ENCODE data around the gene S100A2. TPM values are rescaled to one million over a fixed set of nuclear protein-coding genes. Genes with fewer than 3 reads are reported as not detected.
"Not testable (repeated sequence)": the region's sequence is repeated elsewhere in the genome, so short reads cannot be mapped to it uniquely, and the experiment has no call there.

S100A2 gene
- total RNA-seq, 4 donors from 2014 or later: 949 to 3,544 (median 1,180) TPM

DNA sequence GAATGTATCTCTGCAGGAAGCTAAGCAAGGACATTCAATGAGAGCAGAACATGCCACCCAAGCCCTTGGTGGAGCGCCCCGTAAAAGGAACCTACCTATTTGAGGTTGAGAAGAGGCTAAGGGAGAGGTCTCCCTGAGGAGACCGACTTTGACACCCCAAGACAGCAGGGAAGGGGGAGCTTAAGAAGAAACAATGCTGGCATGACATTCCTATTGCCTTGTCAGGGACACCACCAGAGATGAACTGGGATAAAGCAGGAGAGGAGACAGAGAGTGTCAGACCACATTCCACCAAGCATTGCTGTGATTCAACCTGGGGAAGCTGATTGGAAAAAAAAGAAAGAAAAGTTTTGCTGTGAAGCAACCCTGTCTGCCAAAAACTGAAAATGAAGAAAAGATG is 13.3 kb upstream of the S100A2 start:
- Histone ChIP-seq H3K9me3 (no peaks in the 10 kb centered on the region), H3K27me3 (no peaks in the 10 kb centered on the region), H3K4me1 (peaks cover 0 to 45% (median 21%) of the 10 kb centered on the region in 3 donors), H3K4me3 (no peak overlapping the region), H3K27ac (no peak overlapping the region), H3K36me3 (no peaks in the 10 kb centered on the region)
- intact Hi-C loops (cut with DNase I): loop anchor here (5.0 kb wide), 1 partner anchor 33 kb away; the partner anchor contains the start of gene S100A16
- 87 to 90% methylated on average over 3 of the region's 3 CpGs for WGBS, 2 donors
- TF ChIP-seq, protein P1, sequence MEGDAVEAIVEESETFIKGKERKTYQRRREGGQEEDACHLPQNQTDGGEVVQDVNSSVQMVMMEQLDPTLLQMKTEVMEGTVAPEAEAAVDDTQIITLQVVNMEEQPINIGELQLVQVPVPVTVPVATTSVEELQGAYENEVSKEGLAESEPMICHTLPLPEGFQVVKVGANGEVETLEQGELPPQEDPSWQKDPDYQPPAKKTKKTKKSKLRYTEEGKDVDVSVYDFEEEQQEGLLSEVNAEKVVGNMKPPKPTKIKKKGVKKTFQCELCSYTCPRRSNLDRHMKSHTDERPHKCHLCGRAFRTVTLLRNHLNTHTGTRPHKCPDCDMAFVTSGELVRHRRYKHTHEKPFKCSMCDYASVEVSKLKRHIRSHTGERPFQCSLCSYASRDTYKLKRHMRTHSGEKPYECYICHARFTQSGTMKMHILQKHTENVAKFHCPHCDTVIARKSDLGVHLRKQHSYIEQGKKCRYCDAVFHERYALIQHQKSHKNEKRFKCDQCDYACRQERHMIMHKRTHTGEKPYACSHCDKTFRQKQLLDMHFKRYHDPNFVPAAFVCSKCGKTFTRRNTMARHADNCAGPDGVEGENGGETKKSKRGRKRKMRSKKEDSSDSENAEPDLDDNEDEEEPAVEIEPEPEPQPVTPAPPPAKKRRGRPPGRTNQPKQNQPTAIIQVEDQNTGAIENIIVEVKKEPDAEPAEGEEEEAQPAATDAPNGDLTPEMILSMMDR (IDR thresholded peaks at IDR 0.05): no peak
- DNase-seq: no peak

DNA sequence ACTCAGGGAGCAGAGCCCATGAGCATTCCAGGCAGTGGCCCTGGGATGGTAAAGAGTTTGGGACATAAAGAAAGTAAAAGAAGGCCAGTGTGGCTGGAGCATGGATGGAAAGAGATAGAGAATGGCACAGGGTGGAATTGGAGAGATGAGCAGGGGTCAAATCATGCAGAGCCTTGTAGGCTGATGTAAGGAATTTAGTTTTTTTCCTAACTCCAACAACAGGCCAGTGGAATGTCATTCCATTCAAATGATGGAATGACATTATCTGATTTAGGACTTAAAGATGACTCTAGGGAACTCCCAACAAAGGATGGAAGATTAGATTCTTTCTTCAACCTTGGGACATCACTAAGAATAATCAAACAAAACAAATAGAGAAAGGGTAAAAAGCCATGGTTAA is 12.8 kb upstream of the S100A2 start:
- H3K27me3 ChIP-seq: no peaks in the 10 kb centered on the region
- H3K4me3 ChIP-seq: no peak overlapping the region
- DNase-seq: no peak
- H3K27ac ChIP-seq: no peak overlapping the region
- no peaks in the 10 kb centered on the region for H3K9me3 ChIP-seq
- H3K36me3 ChIP-seq: no peaks in the 10 kb centered on the region
- intact Hi-C loops (cut with DNase I): loop anchor here (5.0 kb wide), 1 partner anchor 34 kb away; the partner anchor contains the start of gene S100A16
- TF ChIP-seq POLR2A (IDR thresholded peaks at IDR 0.05): no peak
- TF ChIP-seq, protein P1 (IDR thresholded peaks at IDR 0.05): no peak
- H3K4me1 ChIP-seq: peaks cover 0 to 50% (median 23%) of the 10 kb centered on the region in 3 donors

DNA sequence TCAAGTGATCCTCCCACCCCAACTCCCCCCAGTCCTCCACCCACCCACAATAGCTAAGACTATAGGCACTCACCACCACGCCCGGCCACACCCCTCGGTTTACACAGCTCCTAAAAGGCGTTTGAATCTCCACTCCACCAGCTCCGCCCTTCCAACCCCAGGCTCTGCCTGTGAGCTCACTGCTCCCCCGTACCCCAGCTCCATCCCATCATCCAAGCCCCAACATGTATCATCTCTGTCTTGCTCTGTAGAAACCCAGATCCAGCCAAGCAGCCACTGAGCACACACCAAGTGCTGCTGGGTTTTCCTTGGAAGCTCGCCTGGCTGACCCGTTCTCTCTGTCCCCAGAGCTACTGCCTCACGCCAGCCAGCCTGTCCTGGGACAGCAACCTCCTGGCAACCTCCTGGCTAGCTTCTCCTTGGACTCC is 12.0 kb upstream of the S100A2 start:
- WGBS, 2 donors: 31 to 34% methylated on average over 9 of the region's 9 CpGs
- peak overlapping the region; percentile 7 to 82 (median 50) for H3K27ac ChIP-seq
- intact Hi-C loops (cut with DNase I): loop anchor here (5.0 kb wide), 1 partner anchor 35 kb away; the partner anchor contains the start of gene S100A16
- H3K27me3 ChIP-seq: no peaks in the 10 kb centered on the region
- H3K9me3 ChIP-seq: no peaks in the 10 kb centered on the region
- H3K4me1 ChIP-seq: peaks cover 5 to 58% (median 31%) of the 10 kb centered on the region in 3 donors
- TF ChIP-seq, protein P1 (IDR thresholded peaks at IDR 0.05): no peak
- no peak for TF ChIP-seq POLR2A (IDR thresholded peaks at IDR 0.05)
- no peak for DNase-seq
- H3K4me3 ChIP-seq: no peak overlapping the region
- no peaks in the 10 kb centered on the region for H3K36me3 ChIP-seq

DNA sequence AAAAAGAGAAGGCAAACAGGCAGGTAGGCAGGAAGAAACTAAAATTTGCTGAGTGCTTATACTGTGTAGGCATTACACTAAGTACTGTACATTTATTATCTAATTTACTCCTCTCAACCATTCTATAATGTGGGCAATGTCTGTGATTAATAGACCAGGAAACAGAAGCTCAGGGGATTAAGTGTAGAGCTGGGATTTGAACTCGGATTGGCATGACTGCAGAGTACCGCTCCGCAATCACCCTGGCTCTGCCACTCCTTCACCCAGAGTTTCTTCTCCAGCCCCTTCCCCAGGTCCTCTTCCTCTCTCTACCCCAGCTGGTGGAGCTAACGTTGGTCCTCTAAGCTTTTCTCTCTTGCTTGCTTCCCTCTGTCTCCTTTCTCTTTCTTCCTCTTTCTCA is 11.5 kb upstream of the S100A2 start:
- Histone ChIP-seq H3K27me3 (no peaks in the 10 kb centered on the region), H3K9me3 (no peaks in the 10 kb centered on the region), H3K4me3 (no peak overlapping the region), H3K27ac (peak overlapping the region in 3 of 4 donors; percentile 43 to 82 (median 58)), H3K36me3 (no peaks in the 10 kb centered on the region), H3K4me1 (peaks cover 8 to 63% (median 36%) of the 10 kb centered on the region in 3 donors)
- WGBS, 2 donors: 22 to 32% methylated on average over 4 of the region's 4 CpGs
- DNase-seq: no peak
- intact Hi-C loops (cut with DNase I): loop anchor here (5.0 kb wide), 1 partner anchor 35 kb away; the partner anchor contains the start of gene S100A16
- TF ChIP-seq POLR2A (IDR thresholded peaks at IDR 0.05): no peak
- TF ChIP-seq, protein P1 (IDR thresholded peaks at IDR 0.05): no peak

DNA sequence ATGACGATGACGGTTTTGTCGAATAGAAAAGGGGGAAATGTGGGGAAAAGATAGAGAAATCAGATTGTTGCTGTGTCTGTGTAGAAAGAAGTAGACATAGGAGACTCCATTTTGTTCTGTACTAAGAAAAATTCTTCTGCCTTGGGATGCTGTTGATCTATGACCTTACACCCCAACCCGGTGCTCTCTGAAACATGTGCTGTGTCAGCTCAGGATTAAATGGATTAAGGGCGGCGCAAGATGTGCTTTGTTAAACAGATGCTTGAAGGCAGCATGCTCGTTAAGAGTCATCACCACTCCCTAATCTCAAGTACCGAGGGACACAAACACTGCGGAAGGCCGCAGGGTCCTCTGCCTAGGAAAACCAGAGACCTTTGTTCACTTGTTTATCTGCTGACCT is 9.9 kb upstream of the S100A2 start:
- not testable (repeated sequence) for H3K27me3 ChIP-seq, H3K4me3 ChIP-seq, DNase-seq, H3K9me3 ChIP-seq, H3K36me3 ChIP-seq
- peaks cover 10 to 71% (median 40%) of the 10 kb centered on the region in 3 donors for H3K4me1 ChIP-seq
- WGBS, 2 donors: 41 to 54% methylated on average over 4 to 10 of the region's 10 CpGs
- H3K27ac ChIP-seq: peak overlapping the region in 3 of 4 donors; percentile 6 to 63 (median 38)
- intact Hi-C loops (cut with DNase I): loop anchor here (5.0 kb wide), 1 partner anchor 37 kb away; the partner anchor contains the start of gene S100A16

DNA sequence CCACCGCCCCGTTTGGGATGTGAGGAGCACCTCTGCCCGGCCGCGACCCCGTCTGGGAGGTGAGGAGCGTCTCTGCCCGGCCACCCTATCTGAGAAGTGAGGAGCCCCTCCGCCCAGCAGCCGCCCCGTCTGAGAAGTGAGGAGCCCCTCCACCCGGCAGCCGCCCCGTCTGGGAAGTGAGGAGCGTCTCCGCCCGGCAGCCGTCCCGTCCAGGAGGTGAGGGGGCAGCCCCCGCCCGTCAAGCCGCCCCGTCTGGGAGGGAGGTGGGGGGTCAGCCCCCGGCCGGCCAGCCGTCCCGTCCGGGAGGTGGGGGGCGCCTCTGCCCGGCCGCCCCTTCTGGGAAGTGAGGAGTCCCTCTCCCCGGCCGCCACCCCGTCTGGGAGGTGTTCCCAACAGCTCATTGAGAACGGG is 9.4 kb upstream of the S100A2 start:
- H3K4me3 ChIP-seq, DNase-seq, H3K27me3 ChIP-seq, H3K9me3 ChIP-seq, H3K36me3 ChIP-seq: not testable (repeated sequence)
- intact Hi-C loops (cut with DNase I): loop anchor here (5.0 kb wide), 1 partner anchor 37 kb away; the partner anchor contains the start of gene S100A16
- peak overlapping the region in 3 of 4 donors; percentile 6 to 63 (median 25) for H3K27ac ChIP-seq
- peaks cover 10 to 71% (median 40%) of the 10 kb centered on the region in 3 donors for H3K4me1 ChIP-seq
- 90% methylated on average over 7 of the region's 35 CpGs; no CpG with 5 or more reads in 1 of the 2 donors for WGBS, 2 donors

Measured in esophagus squamous epithelium (tissue), 5 donors.